Measurements from ENCODE around the gene ARHGAP1.

ARHGAP1 gene

DNA sequence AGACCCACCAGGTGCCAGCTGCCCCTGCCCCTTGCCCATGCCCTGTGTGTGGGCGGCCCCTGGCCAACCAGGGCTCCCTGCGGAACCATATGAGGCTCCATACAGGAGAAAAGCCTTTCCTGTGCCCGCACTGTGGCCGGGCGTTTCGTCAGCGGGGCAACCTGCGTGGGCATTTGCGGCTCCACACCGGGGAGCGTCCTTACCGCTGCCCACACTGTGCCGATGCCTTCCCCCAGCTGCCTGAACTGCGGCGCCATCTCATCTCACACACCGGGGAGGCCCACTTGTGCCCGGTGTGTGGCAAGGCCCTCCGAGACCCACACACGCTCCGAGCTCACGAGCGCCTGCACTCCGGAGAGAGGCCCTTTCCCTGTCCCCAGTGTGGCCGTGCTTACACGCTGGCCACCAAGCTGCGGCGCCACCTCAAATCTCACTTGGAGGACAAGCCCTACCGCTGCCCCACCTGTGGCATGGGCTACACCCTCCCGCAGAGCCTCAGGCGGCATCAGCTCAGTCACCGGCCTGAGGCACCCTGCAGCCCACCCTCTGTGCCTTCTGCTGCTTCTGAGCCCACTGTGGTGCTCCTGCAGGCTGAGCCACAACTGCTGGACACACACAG lies 4.8 kb upstream of the ARHGAP1 start:
- DNase-seq (ENCODE audit: extremely low read depth, low read depth) = no peak
- TF ChIP-seq, protein P1, sequence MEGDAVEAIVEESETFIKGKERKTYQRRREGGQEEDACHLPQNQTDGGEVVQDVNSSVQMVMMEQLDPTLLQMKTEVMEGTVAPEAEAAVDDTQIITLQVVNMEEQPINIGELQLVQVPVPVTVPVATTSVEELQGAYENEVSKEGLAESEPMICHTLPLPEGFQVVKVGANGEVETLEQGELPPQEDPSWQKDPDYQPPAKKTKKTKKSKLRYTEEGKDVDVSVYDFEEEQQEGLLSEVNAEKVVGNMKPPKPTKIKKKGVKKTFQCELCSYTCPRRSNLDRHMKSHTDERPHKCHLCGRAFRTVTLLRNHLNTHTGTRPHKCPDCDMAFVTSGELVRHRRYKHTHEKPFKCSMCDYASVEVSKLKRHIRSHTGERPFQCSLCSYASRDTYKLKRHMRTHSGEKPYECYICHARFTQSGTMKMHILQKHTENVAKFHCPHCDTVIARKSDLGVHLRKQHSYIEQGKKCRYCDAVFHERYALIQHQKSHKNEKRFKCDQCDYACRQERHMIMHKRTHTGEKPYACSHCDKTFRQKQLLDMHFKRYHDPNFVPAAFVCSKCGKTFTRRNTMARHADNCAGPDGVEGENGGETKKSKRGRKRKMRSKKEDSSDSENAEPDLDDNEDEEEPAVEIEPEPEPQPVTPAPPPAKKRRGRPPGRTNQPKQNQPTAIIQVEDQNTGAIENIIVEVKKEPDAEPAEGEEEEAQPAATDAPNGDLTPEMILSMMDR (IDR thresholded peaks at IDR 0.05; ENCODE audit: low read depth, low read length, missing control alignments) = no peak
- no peak overlapping the region for H3K4me3 ChIP-seq (replicated peaks; ENCODE audit: low read depth, low read length)

DNA sequence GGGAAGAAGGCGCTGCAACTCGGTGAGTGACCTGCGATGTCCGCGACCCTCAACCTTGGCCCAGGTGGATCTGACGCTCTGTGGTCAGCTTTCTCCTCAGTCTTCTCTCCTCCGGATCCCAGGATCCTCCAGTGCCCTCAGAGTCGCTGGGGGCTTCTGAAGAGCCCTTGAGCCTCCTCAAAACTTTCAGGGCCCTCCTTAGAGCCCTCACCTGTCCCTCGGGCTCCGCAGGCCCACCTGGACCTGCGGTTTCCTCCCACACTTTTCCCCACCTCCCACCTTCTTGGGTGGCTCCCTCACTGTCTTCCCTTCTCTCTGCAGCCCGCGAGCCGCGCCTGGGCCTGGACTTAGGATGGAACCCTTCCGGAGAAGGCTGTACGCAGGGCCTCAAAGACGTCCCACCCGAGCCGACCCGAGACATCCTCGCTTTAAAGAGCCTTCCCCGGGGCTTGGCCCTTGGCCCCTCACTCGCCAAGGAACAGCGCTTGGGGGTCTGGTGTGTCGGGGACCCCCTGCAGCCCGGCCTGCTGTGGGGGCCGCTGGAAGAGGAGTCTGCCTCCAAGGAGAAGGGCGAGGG lies 747 bp upstream of the ARHGAP1 start:
- DNase-seq (ENCODE audit: extremely low read depth, low read depth) = no peak
- H3K4me3 ChIP-seq (replicated peaks; ENCODE audit: low read depth, low read length) = peak overlapping the region; percentile 99
- TF ChIP-seq, protein P1 (IDR thresholded peaks at IDR 0.05; ENCODE audit: low read depth, low read length, missing control alignments) = no peak

GRCh38 chr11:46698597-46698996 lies 1.8 kb downstream of the ARHGAP1 start:
- TF ChIP-seq, protein P1 (IDR thresholded peaks at IDR 0.05; ENCODE audit: low read depth, low read length, missing control alignments) = no peak
- DNase-seq (ENCODE audit: extremely low read depth, low read depth) = no peak
- H3K4me3 ChIP-seq (replicated peaks; ENCODE audit: low read depth, low read length) = no peak overlapping the region

DNA sequence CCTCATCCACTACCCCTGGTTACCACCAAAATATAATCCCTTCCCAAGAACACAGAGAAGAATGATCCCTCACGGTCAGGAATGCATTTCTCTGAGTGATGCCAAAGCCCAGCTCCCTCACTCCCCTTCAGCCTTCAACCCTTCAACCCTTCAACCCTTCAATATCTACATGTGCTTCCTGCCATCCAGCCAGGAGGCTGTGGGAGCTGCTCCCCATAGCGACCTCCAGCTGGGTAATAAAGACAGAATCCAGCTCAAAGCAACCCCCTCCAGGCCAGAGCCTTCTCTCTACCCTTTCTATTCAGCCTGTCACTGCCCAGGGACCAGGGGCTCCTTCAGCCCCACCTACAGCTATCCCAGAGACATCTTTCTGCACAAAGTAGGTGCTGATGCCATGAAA lies 2.7 kb downstream of the ARHGAP1 start:
- no peak overlapping the region for H3K4me3 ChIP-seq (replicated peaks; ENCODE audit: low read depth, low read length)
- no peak for DNase-seq (ENCODE audit: extremely low read depth, low read depth)
- TF ChIP-seq, protein P1 (IDR thresholded peaks at IDR 0.05; ENCODE audit: low read depth, low read length, missing control alignments) = no peak

DNA sequence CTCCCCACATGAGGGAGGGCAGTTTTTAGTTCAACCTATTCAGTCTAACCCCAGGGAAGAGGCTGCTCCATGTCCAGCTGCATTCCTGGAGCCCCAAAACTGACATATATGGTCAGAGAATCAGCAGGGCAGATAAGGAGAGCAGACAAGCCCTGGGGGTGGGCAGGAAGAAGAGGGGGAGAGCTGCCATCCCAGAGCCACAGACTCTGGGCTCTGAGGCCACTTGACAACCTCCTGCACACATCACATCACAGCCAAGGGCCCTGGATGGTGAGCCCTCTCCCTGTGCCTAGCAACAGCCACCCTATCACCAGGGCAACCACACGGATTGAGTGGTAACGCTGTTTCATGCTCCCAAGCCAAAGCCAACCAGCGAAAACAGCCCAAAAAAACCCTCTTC lies 3.1 kb downstream of the ARHGAP1 start:
- TF ChIP-seq, protein P1 (IDR thresholded peaks at IDR 0.05; ENCODE audit: low read depth, low read length, missing control alignments) = no peak
- H3K4me3 ChIP-seq (replicated peaks; ENCODE audit: low read depth, low read length) = no peak overlapping the region
- no peak for DNase-seq (ENCODE audit: extremely low read depth, low read depth)

DNA sequence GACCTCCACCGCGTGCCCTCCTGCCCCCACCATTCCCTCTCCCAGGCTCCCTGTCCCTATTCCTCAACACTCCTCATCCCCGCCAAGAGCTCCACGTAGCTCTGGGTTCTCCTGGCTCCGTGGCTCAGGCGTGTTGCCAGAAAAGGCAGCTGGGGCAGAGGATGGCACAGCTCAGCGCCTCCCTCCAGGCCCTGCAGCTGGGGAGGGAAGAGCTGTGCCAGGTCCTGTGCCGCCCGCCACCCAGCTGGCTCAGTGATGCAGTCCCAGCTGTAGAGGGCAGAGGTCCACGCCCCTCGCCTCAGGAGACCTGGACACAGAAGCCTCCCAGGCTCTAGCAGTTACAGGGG lies 4.2 kb downstream of the ARHGAP1 start:
- H3K4me3 ChIP-seq (replicated peaks; ENCODE audit: low read depth, low read length) = no peak overlapping the region
- TF ChIP-seq, protein P1 (IDR thresholded peaks at IDR 0.05; ENCODE audit: low read depth, low read length, missing control alignments) = no peak
- DNase-seq (ENCODE audit: extremely low read depth, low read depth) = no peak

All from HFF-Myc (cell line).